HG03432 (cell line): Measurements from ENCODE around the gene UQCR10.

Source experiments
- ATAC-seq: cut with Tn5 transposase; IDR thresholded peaks from one replicate; pipeline ENCODE4 v1.9.1; 2021; ENCODE audit warnings: mild to moderate bottlenecking, moderate library complexity; ENCODE audit not compliant: unreplicated experiment

Gene UQCR10

DNA sequence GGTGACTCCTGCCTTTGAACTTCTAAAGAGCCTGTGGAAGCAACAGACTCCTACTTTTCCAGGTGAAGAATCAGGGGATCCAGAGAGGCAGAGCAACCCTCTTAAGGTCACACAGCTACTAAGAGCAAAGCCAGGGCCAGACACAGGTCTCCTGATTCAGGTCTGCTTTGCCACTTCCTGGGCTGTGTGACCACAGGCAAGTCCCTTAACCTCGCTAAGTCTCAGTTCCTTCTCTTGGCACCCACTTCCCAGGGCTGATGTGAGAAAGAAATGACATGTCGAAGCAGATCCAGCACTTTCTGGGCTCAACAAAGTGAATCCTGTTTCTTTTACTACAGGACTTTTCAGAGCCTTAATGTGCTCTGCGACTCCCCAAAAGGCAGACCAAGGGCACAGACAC lies 30.2 kb downstream of the UQCR10 start:
- ATAC-seq, result no peak

GRCh38 chr22:29798318-29798717 lies 31.1 kb downstream of the UQCR10 start:
- ATAC-seq, result no peak

GRCh38 chr22:29798801-29799200 lies 31.6 kb downstream of the UQCR10 start:
- no peak for ATAC-seq

DNA sequence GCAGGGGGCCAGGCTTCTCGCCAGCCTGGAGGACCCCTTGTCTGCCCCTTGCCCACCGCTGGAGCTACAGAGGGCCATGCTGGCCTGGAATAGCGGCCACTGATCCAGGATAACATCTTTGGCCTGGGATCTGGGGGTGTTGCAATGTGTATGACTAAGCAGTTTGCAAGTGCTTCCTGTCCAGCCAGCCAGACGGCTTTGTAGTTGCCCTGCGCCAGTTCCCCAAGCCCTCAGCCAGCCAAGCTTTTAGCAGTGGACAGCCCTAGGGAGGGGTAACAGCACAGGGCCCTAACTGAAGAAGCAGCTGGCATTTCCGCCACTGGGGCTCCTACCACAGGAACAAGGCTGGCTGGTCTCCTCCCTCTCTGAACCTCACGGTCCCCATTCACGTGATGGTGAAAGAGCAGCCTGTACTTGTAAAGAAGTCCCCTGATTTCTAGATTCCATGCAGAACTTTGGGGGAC lies 32.1 kb downstream of the UQCR10 start:
- no peak for ATAC-seq

GRCh38 chr22:29801153-29801552 lies 34.0 kb downstream of the UQCR10 start:
- ATAC-seq, result no peak

GRCh38 chr22:29801796-29802195 lies 34.6 kb downstream of the UQCR10 start:
- ATAC-seq, result no peak

DNA sequence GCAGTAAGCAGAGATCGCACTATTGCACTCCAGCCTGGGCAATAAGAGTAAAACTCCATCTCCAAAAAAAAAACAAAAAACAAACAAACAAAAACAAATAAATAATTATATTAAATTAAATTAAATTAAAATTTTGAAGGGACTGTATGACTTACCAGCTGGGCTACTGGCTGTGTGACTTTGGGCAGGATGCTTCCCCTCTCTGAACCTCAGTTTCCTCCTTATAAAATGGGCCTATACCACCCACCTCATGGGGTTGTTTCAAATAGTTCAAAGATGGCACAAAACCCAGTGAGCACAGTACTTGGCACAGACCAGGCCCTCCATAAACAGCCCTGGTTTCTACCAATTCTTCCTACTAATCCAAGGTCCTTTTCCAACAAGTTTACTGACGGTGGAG lies 36.0 kb downstream of the UQCR10 start:
- ATAC-seq, result no peak

DNA sequence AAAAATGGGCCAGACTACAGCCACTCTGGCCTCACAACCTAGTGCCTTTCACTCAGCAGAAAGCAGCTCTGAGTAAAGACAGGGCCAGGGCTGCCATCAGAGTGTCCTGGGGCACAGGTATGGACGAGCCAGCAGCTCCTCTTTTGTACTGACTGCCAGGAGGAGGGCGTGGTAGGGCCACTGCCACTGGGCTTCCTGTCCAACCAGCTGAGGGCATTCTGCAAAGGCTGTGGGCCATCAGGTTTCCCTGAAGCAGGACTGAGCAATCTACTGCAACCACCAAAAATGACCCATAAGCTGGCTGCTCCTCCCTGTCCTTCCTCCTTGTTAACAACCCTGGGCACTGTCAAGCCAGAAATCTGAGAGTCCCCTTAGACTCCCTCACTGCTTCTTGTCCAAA lies 37.8 kb downstream of the UQCR10 start:
- ATAC-seq, result no peak

- no peak for ATAC-seq
These were observed 39.0 kb downstream of the UQCR10 start for GRCh38 chr22:29806196-29806595.

DNA sequence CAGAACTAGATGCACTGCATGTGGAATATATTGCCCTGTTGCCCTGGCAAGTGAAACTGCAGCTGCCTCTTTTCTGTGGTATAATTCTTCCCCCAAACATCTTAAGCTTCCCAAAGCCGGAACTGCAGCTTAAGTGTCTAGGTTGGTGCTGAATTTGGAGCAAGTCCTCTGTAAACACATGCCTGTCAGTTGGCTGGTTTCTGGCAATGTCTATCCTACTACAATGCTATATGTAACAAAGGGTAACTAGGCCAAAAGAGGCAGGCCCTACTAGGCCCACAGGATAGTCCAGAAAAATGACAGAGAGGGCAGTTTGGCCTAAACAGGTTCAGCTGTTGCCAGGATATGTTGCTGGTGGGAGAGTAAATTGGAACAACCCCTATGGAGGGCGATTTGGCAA lies 43.0 kb downstream of the UQCR10 start:
- ATAC-seq, result no peak

GRCh38 chr22:29811377-29811776 lies 44.2 kb downstream of the UQCR10 start:
- no peak for ATAC-seq

DNA sequence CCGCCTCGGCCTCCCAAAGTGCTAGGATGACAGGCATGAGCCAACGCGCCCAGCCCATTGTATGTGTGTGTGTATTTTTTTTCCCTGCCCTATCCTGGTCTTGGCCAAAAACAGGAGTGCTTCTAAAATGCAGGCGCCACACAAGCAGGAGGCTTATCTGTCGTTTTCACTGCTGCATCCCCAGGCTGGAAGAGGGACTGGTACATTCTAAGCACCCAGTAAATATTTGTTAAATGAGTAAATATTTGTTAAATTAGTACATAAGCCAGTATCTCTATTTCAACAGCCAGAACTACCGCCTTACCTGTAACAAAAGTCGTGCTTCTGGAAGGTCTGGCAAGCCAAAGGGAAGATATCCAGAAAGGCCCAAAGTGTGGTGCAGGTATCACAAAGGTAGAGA lies 46.0 kb downstream of the UQCR10 start:
- no peak for ATAC-seq

DNA sequence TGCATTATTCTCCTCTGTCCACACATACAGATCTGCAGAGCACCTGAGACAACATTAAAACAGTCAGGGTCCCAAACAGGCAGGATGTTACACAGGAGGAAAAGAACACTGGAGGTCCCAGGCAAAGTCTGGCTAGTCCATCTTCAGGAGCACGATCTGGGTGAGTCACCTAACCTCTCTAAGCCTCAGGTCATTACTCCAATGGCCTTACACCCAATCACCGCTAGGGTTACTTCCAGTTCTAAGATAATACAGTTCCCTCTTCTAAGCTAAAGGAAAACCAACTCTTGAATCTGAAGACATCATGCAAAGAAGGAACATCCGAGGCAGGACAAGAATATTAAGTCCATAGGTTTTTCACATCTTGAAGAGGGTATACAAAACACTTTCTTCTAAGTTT lies 46.4 kb downstream of the UQCR10 start:
- no peak for ATAC-seq

DNA sequence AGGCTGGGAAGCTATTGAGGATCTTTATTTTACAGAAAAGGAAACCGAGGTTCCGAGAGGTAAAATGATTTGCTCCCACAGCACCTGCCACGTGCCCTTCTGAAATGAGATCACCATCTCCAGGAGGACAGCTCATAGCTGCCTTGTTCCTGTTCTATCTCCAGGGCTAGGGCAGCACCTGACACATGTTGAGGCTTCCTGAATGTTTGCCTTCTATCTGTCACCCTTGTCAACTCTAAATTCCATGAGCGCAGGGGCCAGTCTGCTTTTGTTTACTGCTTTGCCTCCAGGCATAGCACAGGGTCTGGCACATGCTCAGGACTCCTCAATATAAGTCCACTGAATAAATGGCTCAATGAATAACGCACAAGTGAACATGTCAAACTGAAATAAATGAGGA lies 46.8 kb downstream of the UQCR10 start:
- no peak for ATAC-seq

DNA sequence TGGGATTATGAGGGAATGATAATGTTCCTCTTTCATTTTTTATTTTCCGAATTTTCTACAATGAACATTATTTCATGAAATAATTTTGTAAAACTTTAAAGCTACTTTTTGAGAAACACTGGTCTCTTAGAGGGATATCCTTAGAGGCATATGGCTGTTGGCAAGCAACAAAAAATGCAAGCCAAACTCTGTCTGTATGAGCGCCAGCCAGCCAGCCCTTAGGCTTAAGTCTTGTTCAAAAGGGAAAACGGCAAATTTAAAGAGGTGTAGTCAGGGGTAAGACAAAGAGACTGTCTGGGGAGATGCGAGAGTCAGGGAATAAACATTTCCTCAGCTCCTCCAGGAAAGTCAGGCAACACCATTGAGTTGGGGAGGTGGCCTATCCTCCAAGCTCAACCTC lies 48.4 kb downstream of the UQCR10 start:
- ATAC-seq, result no peak

GRCh38 chr22:29816128-29816527 lies 49.0 kb downstream of the UQCR10 start:
- ATAC-seq, result no peak

GRCh38 chr22:29816539-29816938 lies 49.4 kb downstream of the UQCR10 start:
- no peak for ATAC-seq

DNA sequence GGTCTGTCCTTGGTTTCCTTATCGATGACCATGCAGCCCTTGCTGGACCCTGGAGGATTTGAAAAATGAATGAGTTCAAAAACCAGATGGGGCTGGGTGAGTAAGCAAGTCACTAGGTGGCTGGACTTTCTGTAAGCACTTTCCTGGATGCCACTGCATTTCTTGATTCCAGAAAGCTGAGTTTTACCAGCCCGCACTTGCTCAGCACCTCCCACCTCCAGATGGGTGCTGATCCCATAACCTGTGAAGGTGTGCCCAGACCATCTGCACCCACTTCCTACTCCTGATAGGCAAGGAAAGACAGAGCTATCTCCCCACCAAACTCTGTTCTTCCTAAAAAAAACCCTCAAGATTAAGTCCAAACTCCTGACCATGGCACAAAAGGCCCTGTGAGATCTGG lies 49.8 kb downstream of the UQCR10 start:
- no peak for ATAC-seq

DNA sequence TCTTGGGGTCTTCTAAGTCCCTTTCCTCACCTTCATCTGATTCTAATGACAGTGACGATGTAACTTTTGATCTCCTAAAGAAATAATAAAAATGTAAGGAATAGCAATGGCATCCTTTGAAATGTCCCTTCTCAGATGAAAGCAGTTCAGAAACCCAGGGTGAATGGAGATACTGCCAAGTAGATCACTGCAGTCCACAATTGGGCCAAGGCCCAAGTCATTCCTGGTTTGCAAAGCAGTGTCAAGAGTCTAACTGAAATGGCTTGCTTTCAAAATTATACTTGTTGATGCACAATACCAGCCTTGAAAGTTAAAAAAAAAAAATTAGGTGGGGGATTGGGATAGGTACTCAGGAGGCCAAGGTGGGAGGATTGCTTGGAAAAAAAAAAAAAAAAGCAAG lies 50.6 kb downstream of the UQCR10 start:
- no peak for ATAC-seq

DNA sequence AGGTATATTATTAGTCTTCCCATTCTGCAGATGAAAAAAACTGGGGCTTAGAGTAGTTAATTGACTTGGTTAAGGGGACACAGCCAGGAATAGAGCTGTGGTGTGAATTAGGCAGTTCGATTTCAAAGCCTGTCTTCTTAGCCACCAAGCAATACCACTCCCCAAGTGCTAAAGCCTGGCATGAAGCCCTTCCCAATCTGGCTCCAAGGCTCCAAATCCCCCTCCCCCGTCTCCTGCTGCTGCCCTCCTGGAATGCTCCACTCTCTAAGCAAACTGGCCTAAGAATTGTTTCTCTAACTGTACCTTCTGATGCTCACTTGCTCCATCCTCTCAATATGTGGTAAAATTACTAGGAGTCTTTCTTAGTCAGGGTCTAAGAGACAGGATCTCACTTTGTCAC lies 52.3 kb downstream of the UQCR10 start:
- no peak for ATAC-seq
